Body of pancreas (tissue), 4 donors: ENCODE measurements around the gene CCL18.

ENCODE experiments used
- CTCF ChIP-seq, 7 experiments: fragments of 450-650 bp in 4 of 7; fragments of 200-600 bp in 3 of 7; sonication (generic) in 3 of 7; IDR thresholded peaks; one replicate each; pipeline ENCODE4 v1.5.1; 2016 to 2019; ENCODE audit warnings: antibody characterized with exemption in 7 of 7
- POLR2A ChIP-seq, 3 donors: fragments of 450-650 bp; IDR thresholded peaks; one replicate each; pipeline ENCODE4 v1.6.1; 2016; ENCODE audit warnings: antibody characterized with exemption in 3 of 3, mild to moderate bottlenecking in 2 of 3

- TF ChIP-seq POLR2A (IDR thresholded peaks at IDR 0.05) (no peak), CTCF (IDR thresholded peaks at IDR 0.05) (no peak)
Measured at GRCh38 chr17:36074365-36074764, 10.3 kb downstream of the CCL18 start.
